K562 (cell line): Measurements from ENCODE around the gene CHAT. TPM values are rescaled to one million over a fixed set of nuclear protein-coding genes. Genes with fewer than 3 reads are reported as not detected.

Experiments
- ATAC-seq: fragments of 200-7000 bp; cut with Tn5 transposase; 3 replicates; pipeline ENCODE4 v1.9.1; 2020; ENCODE audit warnings: moderate library complexity
- BruUV-seq: library from RNA; stranded (reverse); fragments of 400-500 nt; replicated peaks from 2 replicates; lab custom pipeline; 2021; lab: Mats Ljungman, UMichigan
- CTCF ChIA-PET: fragments of 300-600 bp; formaldehyde crosslinking; extraction: SDS; loops from one replicate; lab custom pipeline; 2021; ENCODE audit warnings: low intra/inter-chr PET ratio; lab: Yijun Ruan, JAX
- POLR2A ChIA-PET: fragments of 300-600, 350-650 bp; sonication (Branson Sonifier 250); formaldehyde crosslinking; extraction: SDS; loops from one replicate; lab custom pipeline; 2021; ENCODE audit warnings: antibody characterized with exemption, inconsistent platforms; lab: Yijun Ruan, JAX
- DNase-seq, 4 experiments: peaks; one replicate each; pipeline versions ENCODE4 v3.0.0 to v3.0.0-alpha.2; 2011 to 2018; ENCODE audit warnings: low spot score in 3 of 4, mixed read lengths in 3 of 4; ENCODE audit errors: extremely low read depth in 1 of 4
- FAIRE-seq: peaks from 2 replicates; lab custom pipeline; 2011; peaks lifted over from hg19 to GRCh38; lab: Jason Lieb, UNC
- H2AFZ ChIP-seq: 2 replicates; pipeline ENCODE4 v1.6.0; 2011; ENCODE audit warnings: low read depth, low read length, control low read depth, inconsistent platforms
- H3K27ac ChIP-seq: fragments of 200-600 bp; 3 replicates; pipeline ENCODE4 v1.8.0; 2011; ENCODE audit warnings: low read depth, mild to moderate bottlenecking, control low read depth, inconsistent platforms, low read length, moderate library complexity, mixed read lengths; ENCODE audit errors: extremely low read depth
- H3K27me3 ChIP-seq, 2 experiments: fragments of 300-600 bp in 1 of 2; 2 replicates in 1 of 2; 3 replicates in 1 of 2; pipeline versions ENCODE4 v1.6.0 to v1.8.0; 2011; ENCODE audit warnings: inconsistent platforms in 2 of 2, low read length in 2 of 2, mild to moderate bottlenecking in 1 of 2, mixed read lengths in 1 of 2, moderate library complexity in 1 of 2; ENCODE audit not compliant: control insufficient read depth in 2 of 2, insufficient read depth in 2 of 2
- H3K36me3 ChIP-seq: fragments of 300-600 bp; 3 replicates; pipeline ENCODE4 v1.8.0; 2011; ENCODE audit warnings: mild to moderate bottlenecking, low read length, inconsistent platforms; ENCODE audit not compliant: control insufficient read depth, insufficient read depth
- H3K4me1 ChIP-seq, 2 experiments: fragments of 200-600 bp in 1 of 2; replicated peaks in 1 of 2; 2 replicates in 1 of 2; 3 replicates in 1 of 2; pipeline versions ENCODE4 v1.5.1 to v1.8.0; 2011; ENCODE audit warnings: inconsistent platforms in 2 of 2, low read length in 2 of 2, mild to moderate bottlenecking in 1 of 2, mixed read lengths in 1 of 2, moderate library complexity in 1 of 2; ENCODE audit not compliant: control insufficient read depth in 2 of 2, insufficient read depth in 2 of 2
- H3K4me2 ChIP-seq: 2 replicates; pipeline ENCODE4 v1.6.1; 2011; ENCODE audit warnings: low read length, control low read depth, inconsistent platforms, mixed read lengths; ENCODE audit not compliant: insufficient read depth
- H3K4me3 ChIP-seq: fragments of 200-600 bp; sonication (generic), shearing (Covaris generic); 2 replicates; pipeline ENCODE4 v1.5.1; 2016; ENCODE audit warnings: control low read depth, inconsistent platforms
- H3K79me2 ChIP-seq: fragments of 200-600 bp; 3 replicates; pipeline ENCODE4 v1.8.0; 2011; ENCODE audit warnings: low read length, inconsistent platforms; ENCODE audit not compliant: control insufficient read depth, insufficient read depth
- H3K9ac ChIP-seq, 2 experiments: 2 replicates each; pipeline versions ENCODE4 v1.6.0 to v1.6.1; 2011; ENCODE audit warnings: low read depth in 2 of 2, low read length in 2 of 2, control low read depth in 1 of 2, inconsistent platforms in 1 of 2, mild to moderate bottlenecking in 1 of 2, mixed read lengths in 1 of 2; ENCODE audit not compliant: insufficient read depth in 1 of 2
- H3K9me1 ChIP-seq: one replicate; pipeline ENCODE4 v1.6.0; 2011; ENCODE audit warnings: inconsistent platforms, mild to moderate bottlenecking, low read length, moderate library complexity; ENCODE audit not compliant: control insufficient read depth, insufficient read depth
- H3K9me3 ChIP-seq: replicated peaks from 2 replicates; pipeline ENCODE4 v1.5.1; 2011; ENCODE audit warnings: low read depth, low read length, inconsistent platforms; ENCODE audit not compliant: control insufficient read depth, insufficient read depth
- H4K20me1 ChIP-seq: replicated peaks from 2 replicates; pipeline ENCODE4 v1.6.1; 2011; ENCODE audit warnings: low read length, inconsistent platforms, mixed read lengths; ENCODE audit not compliant: control insufficient read depth, insufficient read depth
- CTCFL ChIP-seq: IDR thresholded peaks from 2 replicates; pipeline ENCODE4 v1.6.1; 2011; ENCODE audit warnings: borderline replicate concordance, low read depth, mild to moderate bottlenecking, moderate library complexity, low read length; ENCODE audit not compliant: insufficient read depth, poor library complexity, severe bottlenecking
- EP300 ChIP-seq: IDR thresholded peaks from 2 replicates; pipeline ENCODE4 v1.6.1; 2012; ENCODE audit warnings: low read length, improper control_type of control experiment
- HDGF ChIP-seq: fragments of 450-650 bp; IDR thresholded peaks from 2 replicates; pipeline ENCODE4 v1.6.1; 2016
- MAZ ChIP-seq, 2 experiments: fragments of 450-650 bp in 1 of 2; sonication (generic) in 1 of 2; formaldehyde crosslinking; IDR thresholded peaks in 1 of 2; conservative IDR thresholded peaks in 1 of 2; 2 replicates each; pipeline versions ENCODE4 v1.4.0 to v1.5.0; 2020; ENCODE audit warnings: mild to moderate bottlenecking in 1 of 2, missing genetic modification reagents in 1 of 2
- MEF2D ChIP-seq: conservative IDR thresholded peaks from 2 replicates; pipeline ENCODE4 v1.6.1; 2016; ENCODE audit warnings: low read depth, missing genetic modification characterization, missing compliant biosample characterization
- MNT ChIP-seq, 2 experiments: fragments of 450-650 bp; conservative IDR thresholded peaks; 2 replicates each; pipeline ENCODE4 v1.6.1; 2017; ENCODE audit warnings: mild to moderate bottlenecking in 2 of 2, moderate library complexity in 2 of 2
- NELFE ChIP-seq: IDR thresholded peaks from 2 replicates; pipeline ENCODE4 v1.6.1; 2011; ENCODE audit warnings: mild to moderate bottlenecking; ENCODE audit not compliant: insufficient read depth, insufficient read length
- NFE2L1 ChIP-seq: fragments of 450-650 bp; IDR thresholded peaks from 2 replicates; pipeline ENCODE4 v1.6.1; 2016; ENCODE audit warnings: missing genetic modification characterization, low read depth, mild to moderate bottlenecking, missing compliant biosample characterization, moderate library complexity, borderline replicate concordance
- NRF1 ChIP-seq, 2 experiments: fragments of 450-650 bp; IDR thresholded peaks in 1 of 2; conservative IDR thresholded peaks in 1 of 2; 2 replicates each; pipeline ENCODE4 v1.6.1; 2014; ENCODE audit warnings: mild to moderate bottlenecking in 2 of 2
- RBM34 ChIP-seq: fragments of 200-400 bp; formaldehyde crosslinking; IDR thresholded peaks from 2 replicates; pipeline ENCODE4 v1.6.1; 2018; ENCODE audit warnings: low read length, borderline replicate concordance; ENCODE audit not compliant: insufficient read depth
- SLC30A9 ChIP-seq: fragments of 250-450 bp; sonication (Bioruptor Pico); IDR thresholded peaks from 2 replicates; pipeline ENCODE4 v1.8.0; 2022; ENCODE audit warnings: mild to moderate bottlenecking, moderate library complexity
- SMAD1 ChIP-seq: fragments of 150-350 bp; IDR thresholded peaks from 2 replicates; pipeline ENCODE4 v1.6.1; 2014; ENCODE audit warnings: low read length, low read depth; ENCODE audit not compliant: partially characterized antibody
- SMARCC2 ChIP-seq: fragments of 450-650 bp; IDR thresholded peaks from 2 replicates; pipeline ENCODE4 v1.6.1; 2017; ENCODE audit warnings: antibody characterized with exemption, moderate library complexity, mild to moderate bottlenecking, low read depth
- SNRNP70 ChIP-seq: fragments of 200-400 bp; formaldehyde crosslinking; optimal IDR thresholded peaks from 2 replicates; pipeline ENCODE3; 2017; ENCODE audit warnings: low read depth, low read length
- XRCC3 ChIP-seq: fragments of 450-650 bp; IDR thresholded peaks from 2 replicates; pipeline ENCODE4 v1.6.1; 2017; ENCODE audit warnings: mild to moderate bottlenecking, moderate library complexity
- ZNF143 ChIP-seq: sonication (generic); formaldehyde crosslinking; IDR thresholded peaks from 2 replicates; pipeline ENCODE4 v1.9.0; 2022; ENCODE audit warnings: mild to moderate bottlenecking, missing genetic modification reagents
- ZNF445 ChIP-seq: fragments of 250-450 bp; sonication (Bioruptor Pico); IDR thresholded peaks from 2 replicates; pipeline ENCODE4 v1.4.0; 2020; ENCODE audit warnings: low read depth, mild to moderate bottlenecking, moderate library complexity
- WGBS: fragments of 100-300 bp; shearing (Covaris generic); methylation state at CpG from one replicate; pipeline ENCODE4 v1.1.6; 2016; ENCODE audit warnings: low coverage, mixed read lengths; ENCODE audit not compliant: insufficient coverage; ENCODE audit errors: missing lambda C conversion rate; 5-methylcytosine and 5-hydroxymethylcytosine counted together
- in situ Hi-C: fragments of 300-500 bp; cut with MboI; formaldehyde crosslinking; loops from 4 replicates; pipeline ENCODE4 v1.15.0; 2018; ENCODE audit warnings: inconsistent platforms, mixed read lengths
- intact Hi-C: fragments of 100-400 bp; cut with micrococcal nuclease; formaldehyde crosslinking; loops from 2 replicates; pipeline ENCODE4 v1.14.2; 2022
- polyA plus RNA-seq, 8 experiments: library from polyadenylated mRNA; depleted of rRNA in 4 of 8; stranded (reverse) in 5 of 8; unstranded in 3 of 8; fragments of >200 nt; fragmentation: Nextera tagmentation in 2 of 8; fragmentation: Illumina TruSeq in 1 of 8; extraction: Ambion mirVana in 2 of 8; extraction: Trizol in 1 of 8; gene quantifications; 2 replicates each; pipeline versions ENCODE4 v1.2.1 to v1.2.3, GENCODE V29; 2011 to 2014; ENCODE audit warnings: inconsistent platforms in 1 of 8, missing spikeins in 1 of 8
- total RNA-seq, 7 experiments: library from RNA; depleted of rRNA in 6 of 7; stranded (reverse); fragments of >200 nt in 6 of 7; fragmentation: Illumina TruSeq in 2 of 7; extraction: Trizol in 2 of 7; gene quantifications; 2 replicates each; pipeline versions ENCODE4 v1.2.1 to v1.2.3, GENCODE V29; 2011 to 2021; ENCODE audit warnings: low replicate concordance in 1 of 7

CHAT gene
- total and polyA plus RNA-seq, 9 of the 15 experiments (the other 6 are each of a cell fraction or from before 2014, with no cell fraction given) = not detected

GRCh38 chr10:49700997-49701396 lies 87.2 kb downstream of the CHAT start:
- H3K9ac ChIP-seq = no peak overlapping the region
- H3K79me2 ChIP-seq = no peaks in the 10 kb centered on the region
- TF ChIP-seq EP300 = no peak
- TF ChIP-seq SMAD1 = no peak
- TF ChIP-seq SMARCC2 = no peak
- TF ChIP-seq HDGF = no peak
- no peak for TF ChIP-seq NELFE
- no peak for TF ChIP-seq NFE2L1 (tag)
- no peak for TF ChIP-seq MEF2D
- TF ChIP-seq SNRNP70 = no peak
- no peak for TF ChIP-seq CTCFL
- TF ChIP-seq XRCC3 = no peak
- no peak for TF ChIP-seq ZNF143 (CRISPR knock-in tag)
- TF ChIP-seq MAZ (CRISPR knock-in tag; conservative IDR thresholded peaks at IDR 0.05 in 1 of 2, IDR thresholded peaks at IDR 0.05 in 1 of 2) = no peak
- no peak for TF ChIP-seq NRF1 (conservative IDR thresholded peaks at IDR 0.05 in 1 of 2, IDR thresholded peaks at IDR 0.05 in 1 of 2)
- TF ChIP-seq SLC30A9 (CRISPR knock-in tag) = no peak
- no peak for TF ChIP-seq MNT (conservative IDR thresholded peaks at IDR 0.05)
- no peak for TF ChIP-seq RBM34
- no peak for TF ChIP-seq ZNF445
- 0% methylated on average over 3 of the region's 3 CpGs for WGBS
- H2AFZ ChIP-seq = no peak overlapping the region
- ChIA-PET POLR2A (interaction anchor here (0.9 kb wide), 1 partner anchor 11 kb away, joined by 3 read pairs; no protein-coding TSS in a partner anchor), CTCF (no interaction called here)
- intact Hi-C loops (no loop called here), in situ Hi-C loops (no loop called here)
- no peaks in the 10 kb centered on the region for H3K36me3 ChIP-seq
- H3K4me2 ChIP-seq = no peak overlapping the region
- no peaks in the 10 kb centered on the region for H3K9me1 ChIP-seq
- ATAC-seq (no peak), DNase-seq (no peak), FAIRE-seq (no peak)
- H3K4me3 ChIP-seq = no peak overlapping the region
- no TSS peak for BruUV-seq
- no peak overlapping the region for H3K27ac ChIP-seq
- peaks cover 10 to 34% of the 10 kb centered on the region in 2 experiments for H3K27me3 ChIP-seq
- no peaks in the 10 kb centered on the region for H3K4me1 ChIP-seq
- peaks cover 9% of the 10 kb centered on the region; the same call in 1 of the 2 replicates for H4K20me1 ChIP-seq
- H3K9me3 ChIP-seq = no peaks in the 10 kb centered on the region
